HG03196 (cell line): Measurements from ENCODE around the gene YBX1.
"Not testable (repeated sequence)": the region's sequence is repeated elsewhere in the genome, so short reads cannot be mapped to it uniquely, and the experiment has no call there.

ENCODE experiments used
- ATAC-seq: cut with Tn5 transposase; IDR thresholded peaks from one replicate; pipeline ENCODE4 v1.9.1; 2021; ENCODE audit not compliant: unreplicated experiment

Gene YBX1

GRCh38 chr1:42681741-42682483 lies at the start of gene YBX1:
Gene YBX1, plus strand, starts transcription at chr1:42682418. Its CDS starts 148 bp downstream, at chr1:42682566.
- ATAC-seq = peak; percentile 86

GRCh38 chr1:42639116-42639515 lies 43.1 kb upstream of the YBX1 start:
- no peak for ATAC-seq

DNA sequence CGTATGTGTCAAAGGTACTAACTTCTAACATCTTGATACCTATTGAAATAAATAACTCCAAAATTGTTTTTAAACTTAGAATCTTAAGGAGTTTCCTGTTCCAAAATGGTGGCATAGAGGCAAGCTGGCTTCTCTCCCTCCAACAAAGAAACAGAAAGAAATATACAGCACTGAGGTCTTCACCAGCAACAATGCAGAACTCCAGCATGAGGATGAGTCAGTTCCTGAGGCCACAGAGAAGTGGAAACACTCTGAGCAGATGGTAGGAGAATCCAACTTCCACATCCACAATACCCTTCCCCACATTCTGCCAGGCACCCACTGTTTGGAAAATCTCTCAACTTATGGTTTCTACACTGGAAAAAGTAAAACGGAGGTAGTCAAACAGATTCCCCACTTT lies 36.2 kb upstream of the YBX1 start:
- no peak for ATAC-seq

GRCh38 chr1:42657201-42657600 lies 25.0 kb upstream of the YBX1 start:
- no peak for ATAC-seq

DNA sequence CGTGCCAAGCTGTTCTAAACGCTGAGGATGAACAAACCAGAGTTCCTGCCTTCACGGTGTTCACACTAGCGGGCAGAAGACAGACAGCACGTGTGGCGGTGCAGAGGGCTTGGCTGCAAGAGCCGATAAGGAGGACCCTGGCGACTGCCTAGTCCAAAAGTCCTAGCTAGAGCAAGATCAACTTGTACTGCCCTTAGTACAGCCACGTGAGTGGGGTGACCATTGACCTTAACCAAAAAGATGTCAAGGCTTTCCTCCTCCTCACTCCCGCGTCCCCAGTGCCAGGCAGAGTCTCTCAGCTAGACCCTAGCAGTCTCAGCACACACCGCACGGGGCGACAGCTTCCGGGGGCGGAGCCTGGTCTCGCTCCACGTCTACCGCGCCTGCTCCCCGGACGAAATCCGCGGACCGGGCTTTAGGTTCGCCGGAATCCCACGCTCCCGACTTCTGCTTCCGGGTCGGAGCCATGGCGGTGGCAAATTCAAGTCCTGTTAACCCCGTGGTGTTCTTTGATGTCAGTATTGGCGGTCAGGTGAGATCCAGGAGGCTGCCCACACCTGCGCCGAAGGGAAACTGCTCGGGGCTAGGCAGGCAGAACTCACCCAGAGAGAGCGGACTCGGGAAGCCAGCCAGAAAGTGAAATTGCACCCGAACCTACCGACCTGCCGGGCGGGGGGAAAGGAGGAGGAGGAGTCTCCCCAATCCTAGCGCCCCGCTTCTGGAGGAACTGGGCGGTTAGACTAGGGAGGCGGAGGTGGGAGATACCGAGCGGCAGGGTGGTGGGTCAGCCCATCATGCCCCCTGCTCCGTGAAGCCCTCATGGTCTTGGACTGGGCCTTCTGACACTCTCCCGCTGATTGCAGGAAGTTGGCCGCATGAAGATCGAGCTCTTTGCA lies 24.0 kb upstream of the YBX1 start, which contains the start of gene PPIH:
Gene PPIH (plus strand): TSS at position 443 of the 896 bp plus-strand sequence. CDS start 24 bp downstream, at position 467.
- ATAC-seq = peak; percentile 94

GRCh38 chr1:42658877-42659337 lies 23.3 kb upstream of the YBX1 start:
- ATAC-seq = no peak

GRCh38 chr1:42660907-42661500 lies 21.2 kb upstream of the YBX1 start:
- no peak for ATAC-seq

DNA sequence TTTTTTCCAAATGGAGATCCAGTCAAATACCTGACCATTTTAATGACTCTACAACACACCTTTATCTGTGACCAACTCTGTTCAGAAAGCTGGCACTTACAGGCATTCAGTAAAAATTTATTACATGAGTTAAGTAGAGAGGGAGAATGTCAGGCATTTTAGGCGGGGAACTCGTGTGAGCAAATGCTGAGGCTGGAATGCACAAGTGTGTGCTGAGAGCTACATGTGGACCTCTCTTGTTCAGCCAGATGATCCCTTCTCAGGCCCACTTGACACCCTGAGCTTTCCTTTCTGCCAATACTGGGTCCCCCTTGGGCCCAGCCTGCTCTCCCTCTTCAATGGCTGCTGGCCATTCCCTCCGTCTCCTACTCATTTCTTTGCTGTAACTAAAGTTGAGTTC lies 12.3 kb upstream of the YBX1 start:
- ATAC-seq = no peak

- no peak for ATAC-seq
Observed at GRCh38 chr1:42670425-42670824, 11.8 kb upstream of the YBX1 start.

- no peak for ATAC-seq
Observed at GRCh38 chr1:42674214-42674613, 8.0 kb upstream of the YBX1 start.

DNA sequence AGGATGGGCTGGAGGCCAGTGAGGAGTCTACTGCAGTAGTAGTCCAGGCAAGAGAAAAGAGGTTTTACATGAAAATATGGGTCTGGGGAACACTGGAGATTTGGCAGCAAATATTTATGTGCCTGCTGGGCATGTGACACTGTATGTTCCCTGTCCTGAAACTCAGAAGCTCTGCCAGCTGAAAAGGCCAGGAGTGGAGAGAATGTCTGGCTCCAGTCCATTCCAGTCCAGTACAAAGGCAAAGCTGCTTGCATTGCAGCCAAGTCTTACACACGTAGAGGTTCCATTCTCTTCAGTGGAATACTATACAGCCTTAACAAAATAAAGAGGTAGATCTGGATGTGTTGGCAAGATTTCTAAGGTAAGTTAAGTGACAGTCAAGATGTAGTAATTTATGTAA lies 7.5 kb upstream of the YBX1 start:
- ATAC-seq = no peak

DNA sequence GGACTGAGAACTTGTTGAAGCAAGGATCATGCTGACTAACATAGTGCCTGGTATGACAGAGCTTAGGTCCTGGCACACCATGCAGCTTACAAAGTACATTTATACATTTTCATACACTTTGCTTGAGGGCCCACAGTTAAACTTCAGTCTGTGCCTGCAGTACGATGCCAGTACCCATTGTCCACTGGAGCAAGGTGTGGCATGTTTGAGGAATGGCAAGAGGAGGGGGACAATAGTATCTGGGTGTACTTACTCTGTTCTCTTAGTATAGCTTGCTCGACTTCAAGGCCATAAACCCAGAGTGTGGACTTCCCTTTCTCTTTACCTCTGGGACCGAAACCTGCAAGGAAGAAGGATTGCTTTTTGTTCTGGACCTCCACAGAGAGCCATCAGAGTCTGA lies 6.8 kb upstream of the YBX1 start:
- ATAC-seq = no peak

DNA sequence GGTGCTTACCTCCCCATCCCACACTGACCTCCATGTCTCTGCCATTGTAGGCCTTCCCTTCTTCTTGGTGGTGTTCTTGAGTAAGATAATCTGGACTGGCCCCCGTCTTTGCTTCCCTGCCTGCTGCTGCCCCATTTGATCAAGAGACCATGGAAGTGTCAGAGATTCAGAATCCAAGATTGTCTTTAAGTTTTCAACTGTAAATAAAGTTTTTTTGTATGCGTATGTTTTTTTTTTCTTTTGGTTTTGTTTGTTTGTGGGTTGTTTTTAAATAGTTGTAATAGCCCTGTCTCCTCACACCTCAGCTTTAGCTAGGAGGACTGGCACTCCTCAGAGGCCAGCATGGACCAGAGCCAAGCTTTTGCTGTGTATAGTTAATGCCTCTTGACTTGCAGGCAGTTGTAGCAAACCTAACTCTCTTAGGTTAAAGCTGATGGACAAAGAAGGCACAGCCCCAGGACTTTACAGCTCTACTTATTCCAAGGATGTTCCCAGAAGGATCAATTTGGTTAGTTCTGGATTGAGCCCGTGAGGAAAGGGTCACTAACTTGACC lies 5.6 kb upstream of the YBX1 start:
- ATAC-seq = no peak

DNA sequence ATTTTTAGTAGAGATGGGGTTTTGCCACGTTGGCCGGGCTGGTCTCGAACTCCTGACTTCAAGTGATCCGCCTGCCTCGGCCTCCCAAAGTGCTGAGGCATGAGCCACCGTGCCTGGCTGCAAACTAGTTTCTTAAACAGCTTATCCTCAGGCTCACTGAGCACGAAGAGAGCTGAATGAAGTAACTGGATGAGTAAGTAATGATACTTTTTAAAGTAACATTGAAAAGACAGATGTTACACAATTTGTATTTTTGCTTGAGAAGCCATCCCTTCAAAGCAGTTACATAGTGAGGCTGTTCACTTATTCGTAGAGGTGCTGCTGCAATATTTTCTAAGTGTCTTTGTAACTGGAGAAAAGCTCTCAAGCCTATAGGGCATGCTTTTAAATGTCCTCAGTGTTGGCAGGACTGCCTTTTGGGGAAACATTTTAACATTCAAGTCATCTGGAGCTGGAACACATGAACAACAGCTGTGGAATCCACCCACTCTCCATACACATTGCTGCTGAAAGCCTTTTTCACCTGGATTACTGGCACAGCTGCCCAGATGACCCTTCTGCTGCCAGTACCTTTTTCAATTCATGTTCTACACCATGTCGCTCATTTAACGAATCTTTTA lies 2.7 kb upstream of the YBX1 start:
- no peak for ATAC-seq

- ATAC-seq = no peak
Observed at GRCh38 chr1:42680055-42680454, 2.2 kb upstream of the YBX1 start.

DNA sequence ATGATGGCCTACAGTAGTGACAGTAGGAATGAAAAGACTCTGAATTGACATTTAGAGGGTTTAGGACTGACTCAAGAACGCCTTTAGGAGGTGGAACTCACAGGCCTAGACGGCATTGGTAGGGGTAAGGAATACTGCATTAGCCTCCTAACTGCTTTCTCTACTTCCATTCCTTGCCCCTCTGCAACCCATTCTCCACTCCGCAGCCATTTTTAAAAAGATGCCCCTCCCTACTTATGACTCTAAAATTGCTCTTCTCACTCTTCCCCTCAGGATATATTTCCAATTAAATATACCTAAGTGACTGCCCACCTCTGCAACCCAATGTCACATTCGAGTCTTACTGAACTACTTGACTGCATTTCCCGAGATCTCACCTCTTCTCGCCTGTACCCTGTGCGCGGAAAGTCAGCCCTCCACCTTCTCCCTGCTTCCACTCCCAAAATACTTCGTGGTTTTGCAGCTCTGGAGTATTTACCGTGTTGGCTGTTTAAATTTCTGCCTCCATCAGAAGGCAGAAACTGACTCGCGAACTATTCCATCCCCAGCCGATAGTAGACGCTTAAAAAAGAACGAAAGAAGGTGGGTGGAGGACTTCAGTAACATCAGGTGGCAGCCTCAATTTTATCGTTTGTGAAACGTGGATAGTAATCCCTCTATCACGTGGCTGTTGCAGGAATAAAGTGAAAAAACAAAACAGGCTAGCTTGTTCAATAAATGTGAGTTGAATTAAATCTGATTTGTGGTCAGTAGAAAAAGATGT lies 1.1 kb upstream of the YBX1 start:
- no peak for ATAC-seq

- ATAC-seq = not testable (repeated sequence)
Observed at GRCh38 chr1:42682484-42682738, 193 bp downstream of the YBX1 start.

- peak; percentile 42 for ATAC-seq
Observed at GRCh38 chr1:42682739-42683531, 717 bp downstream of the YBX1 start.

- no peak for ATAC-seq
Observed at GRCh38 chr1:42684139-42684538, 1.9 kb downstream of the YBX1 start.

DNA sequence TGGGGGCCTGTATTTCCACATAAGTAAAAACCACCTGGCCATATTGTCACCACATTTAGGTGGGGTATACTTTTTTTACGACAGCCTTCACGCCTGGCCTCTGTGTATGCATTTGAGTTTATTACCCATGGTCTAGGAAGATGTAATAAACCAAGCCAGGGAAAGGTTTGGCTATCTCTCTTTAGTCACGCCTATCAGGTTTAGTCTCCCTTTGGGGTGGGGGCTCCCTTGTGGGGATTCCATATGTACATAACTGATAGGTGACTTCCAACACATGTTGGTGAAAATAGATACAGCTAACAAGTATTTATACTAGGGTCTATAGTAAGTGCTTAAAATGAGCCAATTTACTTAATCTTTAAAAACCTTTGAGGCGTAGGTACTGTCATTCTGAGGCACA lies 4.2 kb downstream of the YBX1 start:
- ATAC-seq = no peak
